Fibroblast of skin of right biceps (primary cell): ENCODE results near the gene RALY.
"Not testable (repeated sequence)": the region's sequence is repeated elsewhere in the genome, so short reads cannot be mapped to it uniquely, and the experiment has no call there.

Source experiments
- DNase-seq: peaks from one replicate; pipeline ENCODE4 v3.0.0-alpha.2; 2013

The RALY gene

DNA sequence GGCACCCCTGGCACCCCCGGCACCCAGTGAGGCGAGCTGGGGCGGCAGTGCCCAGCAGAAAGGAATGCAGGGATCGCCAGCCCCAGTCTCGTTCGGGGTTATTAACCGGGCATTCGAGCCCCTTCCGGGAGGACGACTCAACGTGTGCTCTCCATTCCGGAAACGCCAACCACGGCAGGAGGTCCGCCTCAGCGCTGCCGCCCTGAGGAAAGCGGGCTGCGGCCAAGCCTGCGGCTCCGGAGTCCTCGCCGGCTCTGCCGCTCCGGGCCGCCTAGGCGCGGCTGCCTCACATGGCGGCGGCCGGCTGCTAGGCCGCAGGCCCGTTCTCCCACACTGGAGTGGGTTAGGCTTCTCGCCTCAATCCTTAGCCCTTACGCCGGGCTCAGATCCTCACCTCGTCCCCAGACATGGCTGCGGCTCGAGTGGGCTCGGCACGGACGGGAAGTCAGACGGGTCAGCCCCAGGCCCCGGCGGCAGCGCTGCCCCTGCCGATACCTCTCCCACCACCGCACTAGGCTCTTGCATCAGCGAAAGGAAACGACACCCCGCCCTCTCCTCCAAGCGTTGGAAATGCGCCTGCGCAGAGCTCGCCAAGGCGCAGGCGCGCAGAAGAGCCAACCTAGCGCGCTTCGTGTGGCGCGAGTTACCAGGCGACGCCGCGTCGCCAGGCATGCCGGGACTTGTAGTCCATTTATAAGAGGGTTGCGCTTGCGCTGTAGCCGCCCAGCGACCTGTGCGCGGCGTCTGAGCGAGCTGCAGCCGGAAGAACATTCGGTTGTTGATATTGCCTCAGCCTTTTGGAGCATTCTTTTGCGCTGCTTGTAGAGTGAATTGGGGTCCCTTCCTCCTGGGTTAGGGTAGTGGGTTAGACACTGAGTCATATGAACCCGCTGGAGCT is 118.2 kb downstream of the RALY start, which contains the start of gene EIF2S2:
TSS of gene EIF2S2 (minus strand) at position 542 of the 898 bp plus-strand sequence. CDS start at position 409, 133 bp downstream.
- peak; percentile 98 for DNase-seq

DNA sequence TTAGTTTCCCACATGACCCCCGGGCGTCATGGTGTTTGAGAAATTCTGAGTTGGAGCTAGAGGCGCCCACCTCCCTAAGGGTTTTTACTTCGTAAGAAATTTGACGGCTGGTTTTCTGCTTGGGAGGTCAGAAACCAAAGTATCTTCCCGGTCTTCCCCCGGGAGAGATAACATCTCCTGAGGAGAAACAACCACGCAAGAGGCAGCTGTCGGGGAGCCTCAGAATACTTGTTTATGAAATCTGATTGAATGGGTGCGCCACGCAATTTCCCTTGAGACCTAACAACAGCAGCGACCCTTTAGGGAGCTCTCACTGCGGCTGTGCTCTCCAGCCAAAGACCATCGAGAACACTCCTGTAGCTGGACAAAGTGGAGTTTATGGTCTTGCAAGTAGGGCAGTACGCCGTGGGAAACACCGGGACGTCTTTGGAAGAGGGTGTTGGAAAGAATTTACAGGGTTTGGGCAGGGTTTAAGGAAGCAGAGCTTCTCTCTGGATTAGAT is 118.9 kb downstream of the RALY start:
- DNase-seq = peak; percentile 34

DNA sequence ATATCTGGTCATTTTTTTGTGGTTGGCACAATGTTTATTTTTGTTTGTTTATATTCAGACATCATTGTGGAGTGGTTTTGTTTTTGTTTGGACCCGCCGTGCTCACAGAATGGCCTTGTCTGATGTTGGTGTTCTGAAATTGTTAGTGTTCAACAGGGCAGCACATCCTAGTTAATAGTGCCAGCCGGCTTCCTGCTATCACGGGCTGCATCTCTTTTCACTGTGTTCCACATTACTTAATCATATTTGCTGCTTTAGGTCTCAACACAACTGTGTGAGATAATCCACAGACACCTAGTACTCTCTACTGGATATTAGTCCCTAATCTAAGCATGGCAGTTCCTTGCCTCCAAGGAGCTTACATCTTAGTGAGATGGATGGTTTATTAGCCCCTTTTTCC is 121.1 kb downstream of the RALY start:
- DNase-seq = no peak

DNA sequence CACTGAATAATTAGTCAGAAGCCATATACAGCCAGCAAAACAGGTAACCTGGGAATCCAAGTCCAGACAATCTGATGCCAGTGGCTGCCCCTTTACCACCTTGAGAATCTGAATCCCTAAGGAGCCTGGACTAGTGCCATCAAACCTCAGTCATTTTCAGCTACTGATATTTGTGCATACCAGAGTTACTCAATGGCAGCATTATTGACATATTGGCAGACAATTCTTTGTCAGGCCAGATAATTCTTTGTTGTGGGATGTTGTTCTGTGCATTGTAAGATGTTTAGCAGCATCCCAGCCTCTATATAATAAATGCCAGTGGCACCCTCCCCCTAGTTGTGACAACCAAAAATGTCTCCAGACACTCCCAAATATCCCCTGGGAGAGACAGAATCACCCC is 121.5 kb downstream of the RALY start:
- no peak for DNase-seq

DNA sequence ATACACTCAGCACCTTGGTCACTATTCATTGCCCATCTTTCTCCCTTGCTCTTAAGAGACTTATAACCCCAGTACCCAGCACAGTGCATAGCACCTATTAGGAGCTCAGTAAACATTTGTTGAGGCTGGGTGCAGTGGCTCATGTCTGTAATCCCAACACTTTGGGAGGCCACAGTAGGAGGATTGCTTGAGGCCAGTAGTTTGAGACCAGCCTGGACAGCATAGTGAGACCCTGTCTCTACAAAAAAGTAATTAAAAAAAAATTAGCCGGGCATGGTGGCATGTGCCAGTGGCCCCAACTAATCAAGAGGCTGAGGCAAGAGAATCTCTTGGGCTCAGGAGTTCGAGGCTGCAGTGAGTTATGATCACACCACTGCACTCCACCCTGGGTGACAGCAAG is 126.5 kb downstream of the RALY start:
- DNase-seq = no peak

DNA sequence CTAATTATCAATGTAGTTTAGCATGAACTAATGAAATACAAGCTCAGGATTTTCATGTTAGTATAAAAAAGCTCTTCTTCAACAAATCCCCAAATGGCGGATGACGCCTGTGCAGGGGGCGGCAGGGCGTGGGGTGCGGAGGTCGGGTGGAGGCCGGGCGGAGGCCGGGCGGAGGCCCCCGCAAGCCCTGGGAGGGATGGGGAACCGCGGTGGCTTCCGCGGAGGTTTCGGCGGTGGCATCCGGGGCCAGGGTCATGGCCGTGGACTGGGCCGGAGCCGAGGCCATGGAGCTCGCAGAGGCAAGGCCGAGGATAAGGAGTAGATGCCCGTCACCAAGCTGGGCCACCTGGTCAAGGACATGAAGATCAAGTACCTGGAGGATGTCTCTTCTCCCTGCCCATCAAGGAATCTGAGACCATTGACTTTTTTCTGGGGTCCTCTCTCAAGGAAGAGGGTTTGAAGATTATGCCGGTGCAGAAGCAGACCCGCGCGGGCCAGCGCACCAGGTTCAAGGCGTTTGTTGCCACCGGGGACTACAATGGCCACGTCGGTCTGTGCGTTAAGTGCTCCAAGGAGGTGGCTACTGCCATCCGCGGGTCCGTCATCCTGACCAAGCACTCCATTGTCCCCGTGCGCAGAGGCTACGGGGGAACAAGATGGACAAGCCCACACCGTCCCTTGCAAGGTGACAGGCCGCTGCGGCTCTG is 128.7 kb downstream of the RALY start:
- no peak for DNase-seq

DNA sequence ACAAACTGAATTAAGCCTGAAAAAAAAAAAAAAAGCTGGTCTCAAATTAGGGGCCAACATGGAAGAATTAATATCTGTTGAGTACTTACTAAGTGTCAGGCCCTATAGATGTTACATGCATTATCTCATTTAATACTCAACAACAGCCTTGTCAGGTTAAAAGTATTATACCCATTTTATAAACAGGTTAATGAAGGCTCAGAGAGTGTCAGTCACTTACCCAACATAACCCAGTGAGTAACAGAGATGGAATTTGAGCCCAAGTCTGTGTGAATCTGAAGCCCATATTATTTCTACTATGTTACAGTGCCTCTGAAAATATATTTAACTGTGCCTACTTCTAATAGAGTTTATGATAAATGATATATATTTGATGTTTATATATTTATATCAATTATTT is 129.6 kb downstream of the RALY start:
- DNase-seq = no peak

DNA sequence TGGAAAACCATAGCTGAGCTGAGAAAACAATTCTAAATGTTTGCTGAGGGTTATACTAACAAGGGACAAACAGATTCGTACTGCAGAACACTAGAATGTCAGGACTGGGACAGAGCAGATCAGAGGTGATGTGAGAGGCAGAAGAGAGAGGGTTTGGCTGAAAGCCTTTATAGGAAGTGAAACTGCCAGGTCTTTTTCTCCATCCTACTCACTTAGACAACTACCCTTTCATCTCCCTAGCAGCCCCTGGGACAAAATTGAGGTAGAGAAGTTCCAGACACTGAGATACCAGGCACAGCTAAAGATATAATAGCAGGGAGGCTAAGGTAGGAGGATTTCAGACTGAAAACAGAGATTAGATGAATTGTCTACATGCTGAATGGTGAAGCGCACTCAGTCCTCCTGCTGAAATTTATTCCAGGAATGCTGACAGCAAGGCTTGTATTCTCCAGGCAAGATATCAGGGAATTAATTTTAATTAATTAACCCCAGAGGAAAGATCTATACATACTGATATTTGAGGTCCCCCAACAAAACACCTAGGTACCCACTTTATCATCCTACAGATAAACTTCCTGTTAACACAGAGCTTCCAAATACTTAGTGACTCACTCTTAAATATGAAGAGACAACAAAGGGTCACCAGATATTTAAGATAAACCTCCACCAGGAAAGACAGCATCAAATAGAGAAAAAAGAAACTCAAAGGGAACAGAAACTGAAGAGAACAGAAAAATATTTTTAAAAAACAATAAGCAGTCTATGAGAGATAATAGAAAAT is 130.9 kb downstream of the RALY start:
- no peak for DNase-seq

DNA sequence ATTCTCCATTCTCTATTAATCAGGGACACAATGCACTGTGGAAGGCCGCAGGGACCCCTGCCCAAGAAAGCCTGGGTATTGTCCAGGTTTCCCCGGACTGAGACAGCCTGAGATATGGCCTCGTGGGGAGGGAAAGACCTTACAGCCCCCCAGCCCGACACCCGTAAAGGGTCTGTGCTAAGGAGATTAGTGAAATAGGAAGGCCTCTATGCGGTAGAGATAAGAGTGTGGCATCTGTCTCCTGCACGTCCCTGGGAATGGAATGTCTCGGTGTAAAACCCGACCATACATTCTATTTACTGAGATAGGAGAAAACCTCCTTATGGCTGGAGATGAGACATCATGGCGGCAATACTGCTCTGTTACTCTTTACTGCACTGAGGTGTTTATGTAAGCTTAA is 134.1 kb downstream of the RALY start:
- DNase-seq = no peak

DNA sequence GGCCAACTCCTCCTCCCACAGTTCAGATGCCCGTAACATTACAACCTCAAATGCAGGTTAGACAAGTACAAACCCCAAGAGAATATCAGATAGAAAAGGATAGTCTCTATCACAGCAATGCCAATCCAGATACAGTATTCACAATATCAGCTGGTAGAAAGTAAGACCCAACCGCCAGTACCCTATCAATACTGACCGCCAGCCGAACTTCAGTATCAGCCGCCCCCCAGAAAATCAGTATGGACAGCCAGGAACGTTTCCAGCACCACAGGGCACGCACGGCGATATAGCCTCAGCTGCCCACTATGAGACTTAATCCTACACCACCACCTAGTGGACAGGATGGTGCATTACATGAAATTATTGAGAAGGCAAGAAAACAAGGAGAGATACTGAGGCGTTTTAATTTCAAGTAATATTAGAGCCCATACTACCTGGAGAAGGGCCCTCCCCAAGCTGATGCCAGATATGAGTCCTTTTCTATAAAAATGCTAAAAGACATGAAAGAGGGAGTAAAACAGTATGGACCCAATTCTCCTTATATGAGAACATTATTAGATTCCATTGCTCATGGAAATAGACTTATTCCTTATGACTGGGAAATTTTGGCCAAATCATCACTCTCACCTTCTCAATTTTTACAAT is 135.9 kb downstream of the RALY start:
- peak; percentile 70 for DNase-seq

DNA sequence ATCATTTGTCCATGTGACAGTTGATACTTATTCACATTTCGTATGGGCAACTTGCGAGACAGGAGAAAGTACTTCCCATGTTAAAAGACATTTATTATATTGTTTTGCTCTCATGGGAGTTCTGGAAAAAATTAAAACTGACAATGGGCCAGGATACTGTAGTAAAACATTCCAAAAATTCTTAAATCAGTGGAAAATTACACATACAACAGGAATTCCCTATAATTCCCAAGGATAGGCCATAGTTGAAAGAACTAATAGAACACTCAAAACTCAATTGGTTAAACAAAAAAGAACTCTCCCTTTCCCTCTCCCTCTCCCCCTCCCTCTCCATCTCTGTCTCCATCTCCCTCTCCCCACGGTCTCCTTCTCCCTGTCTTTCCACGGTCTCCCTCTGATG is 137.8 kb downstream of the RALY start:
- DNase-seq = peak; percentile 41

DNA sequence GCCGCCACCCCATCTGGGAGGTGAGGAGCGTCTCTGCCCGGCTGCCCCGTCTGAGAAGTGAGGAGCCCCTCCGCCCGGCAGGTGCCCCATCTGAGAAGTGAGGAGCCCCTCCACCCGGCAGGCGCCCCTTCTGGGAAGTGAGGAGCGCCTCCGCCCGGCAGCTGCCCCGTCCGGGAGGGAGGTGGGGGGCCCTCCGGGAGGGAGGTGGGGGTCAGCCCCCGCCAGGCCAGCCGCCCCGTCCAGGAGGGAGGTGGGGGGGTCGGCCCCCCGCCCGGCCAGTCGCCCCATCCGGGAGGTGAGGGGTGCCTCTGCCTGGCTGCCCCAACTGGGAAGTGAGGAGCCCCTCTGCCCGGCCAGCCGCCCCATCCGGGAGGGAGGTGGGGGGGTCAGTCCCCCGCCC is 138.8 kb downstream of the RALY start:
- not testable (repeated sequence) for DNase-seq

DNA sequence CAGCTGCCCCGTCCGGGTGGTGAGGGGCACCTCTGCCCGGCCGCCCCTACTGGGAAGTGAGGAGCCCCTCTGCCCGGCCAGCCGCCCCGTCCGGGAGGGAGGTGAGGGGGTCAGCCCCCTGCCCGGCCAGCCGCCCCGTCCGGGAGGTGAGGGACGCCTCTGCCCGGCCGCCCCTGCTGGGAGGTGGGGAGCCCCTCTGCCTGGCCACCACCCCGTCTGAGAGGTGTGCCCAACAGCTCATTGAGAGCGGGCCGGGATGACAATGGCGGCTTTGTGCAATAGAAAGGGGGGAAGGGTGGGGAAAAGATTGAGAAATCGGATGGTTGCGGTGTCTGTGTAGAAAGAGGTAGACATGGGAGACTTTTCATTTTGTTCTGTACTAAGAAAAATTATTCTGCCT is 139.2 kb downstream of the RALY start:
- DNase-seq = not testable (repeated sequence)

DNA sequence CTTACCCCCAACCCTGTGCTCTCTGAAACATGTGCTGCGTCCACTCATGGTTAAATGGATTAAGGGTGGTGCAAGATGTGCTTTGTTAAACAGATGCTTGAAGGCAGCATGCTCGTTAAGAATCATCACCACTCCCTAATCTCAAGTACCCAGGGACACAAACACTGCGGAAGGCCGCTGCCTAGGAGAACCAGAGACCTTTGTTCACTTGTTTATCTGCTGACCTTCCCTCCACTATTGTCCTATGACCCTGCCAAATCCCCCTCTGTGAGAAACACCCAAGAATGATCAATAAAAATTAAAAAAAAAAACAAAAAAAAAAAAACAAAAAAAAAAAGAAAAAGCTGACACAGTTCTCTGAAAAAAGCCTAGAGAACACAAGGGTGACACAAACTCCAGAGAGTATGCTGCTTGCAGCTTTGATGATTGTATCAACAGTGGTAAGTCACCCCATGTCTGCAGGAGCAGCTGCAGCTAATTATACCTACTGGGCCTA is 139.7 kb downstream of the RALY start:
- not testable (repeated sequence) for DNase-seq
